Measurements from ENCODE around the gene PRKACA. TPM values are rescaled to one million over a fixed set of nuclear protein-coding genes. Genes with fewer than 3 reads are reported as not detected.

The PRKACA gene
- total RNA-seq, 1 donor from 2014 or later = 36.5 TPM

DNA sequence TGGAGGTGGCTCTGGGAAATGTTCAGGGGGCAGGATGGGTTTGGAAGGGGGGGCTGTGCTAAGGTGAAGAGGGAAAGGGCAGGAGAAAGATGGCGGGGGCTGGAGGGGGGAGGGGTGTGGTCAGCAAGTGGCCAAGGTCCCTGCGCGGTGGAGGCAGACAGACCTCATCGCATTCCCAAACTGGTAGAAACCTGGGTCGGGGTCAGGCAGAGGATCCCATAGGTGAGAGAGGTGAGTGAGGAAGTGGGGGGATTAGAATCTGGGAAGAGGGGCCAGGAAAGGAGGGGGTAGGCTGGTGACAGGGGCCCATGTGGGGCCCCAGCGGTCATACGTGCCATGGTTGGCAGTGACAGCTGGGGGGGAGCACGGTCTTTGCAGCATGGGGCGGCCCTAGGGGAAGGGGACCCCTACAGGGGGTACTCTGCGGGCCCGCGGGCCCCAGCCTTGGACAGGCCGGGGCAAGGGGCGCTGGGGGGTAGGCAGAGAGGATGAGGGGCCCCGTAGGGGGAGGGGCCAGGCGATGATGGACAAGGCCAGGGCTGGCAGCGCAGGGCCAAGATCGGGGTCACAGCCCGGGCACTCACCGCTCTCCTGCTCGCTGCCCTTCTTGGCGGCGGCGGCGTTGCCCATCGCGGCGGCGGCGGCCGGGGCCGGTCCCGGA is 514 bp downstream of the PRKACA start:
- DNase-seq (ENCODE audit: low read depth in 2 of 2) = no peak

- DNase-seq (ENCODE audit: low read depth in 2 of 2) = no peak
Observed at GRCh38 chr19:14116525-14116917, 1.0 kb downstream of the PRKACA start.

DNA sequence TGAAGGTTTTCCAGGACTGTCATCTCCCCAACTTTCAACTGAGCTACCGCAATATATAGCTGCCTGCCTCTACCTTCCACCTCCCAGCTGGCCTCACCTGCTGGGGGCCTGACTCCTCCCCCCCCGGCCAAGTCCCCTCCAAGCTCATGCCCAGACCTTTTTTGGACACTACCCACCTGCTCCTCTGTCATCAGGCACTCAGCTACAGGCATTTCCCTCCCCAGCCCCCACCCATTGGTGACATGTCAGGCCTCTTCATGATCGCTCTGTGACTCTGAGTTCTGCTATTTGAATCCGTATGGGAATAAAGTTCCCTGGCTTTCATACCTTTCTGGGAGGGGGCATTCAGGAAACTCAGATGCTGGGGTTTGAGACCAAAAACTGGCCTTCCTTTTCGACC is 1.8 kb downstream of the PRKACA start:
- DNase-seq (ENCODE audit: low read depth in 2 of 2) = no peak

DNA sequence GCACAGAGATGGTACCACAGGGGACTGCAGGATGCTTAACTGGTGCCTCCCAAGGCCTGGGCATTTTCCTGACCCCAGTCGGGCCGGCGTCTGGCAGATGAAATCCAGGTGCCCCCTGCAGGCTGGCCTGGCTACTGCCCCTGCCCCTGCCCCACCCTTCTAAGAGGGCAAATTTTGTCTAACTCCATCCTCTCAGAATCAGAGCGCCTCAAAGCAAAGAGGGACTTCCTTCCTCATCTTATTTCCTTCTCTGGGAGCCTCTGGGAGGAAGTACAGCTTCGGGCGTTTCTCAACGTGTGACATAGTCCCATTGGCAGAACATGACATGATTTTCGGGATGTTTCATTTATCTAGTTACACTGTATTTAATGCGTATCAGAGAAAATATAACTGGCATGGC is 2.7 kb downstream of the PRKACA start:
- DNase-seq (ENCODE audit: low read depth in 2 of 2) = peak in 1 of 2 donors; percentile 56

- DNase-seq (ENCODE audit: low read depth in 2 of 2) = no peak
Observed at GRCh38 chr19:14114439-14114838, 3.1 kb downstream of the PRKACA start.

DNA sequence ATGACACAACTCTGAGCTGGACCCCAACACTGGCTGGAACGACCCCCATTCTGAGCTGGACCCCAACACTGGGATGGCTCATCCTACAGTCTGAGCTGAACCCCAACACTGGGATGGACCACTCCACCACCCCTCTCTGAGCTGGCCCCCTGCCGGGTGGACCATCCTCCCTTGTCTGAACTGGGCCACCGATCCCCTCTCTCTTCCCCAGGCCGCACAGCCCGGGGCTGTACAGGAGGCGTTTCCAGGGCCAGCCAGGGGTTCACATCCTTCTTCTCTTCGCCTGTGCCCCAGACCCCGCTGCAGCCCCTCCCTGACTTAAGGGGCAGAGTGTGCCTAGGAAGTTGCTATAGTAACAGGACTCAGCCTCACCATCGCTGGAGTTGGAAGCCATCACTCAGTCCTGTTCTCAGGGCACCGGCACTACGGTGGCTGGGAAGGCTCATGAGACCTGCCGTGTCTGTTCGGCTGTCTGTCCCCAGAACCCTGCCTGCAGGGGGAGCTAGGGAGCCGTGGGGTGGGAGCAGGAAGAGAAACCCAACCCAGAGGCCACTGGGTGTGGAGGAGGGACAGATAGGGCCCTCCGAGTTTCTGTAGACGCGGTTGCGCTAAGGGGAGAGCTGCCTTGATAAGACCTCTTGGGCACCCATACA is 3.7 kb downstream of the PRKACA start:
- DNase-seq (ENCODE audit: low read depth in 2 of 2) = no peak

- no peak for DNase-seq (ENCODE audit: low read depth in 2 of 2)
Observed at GRCh38 chr19:14112809-14113385, 4.7 kb downstream of the PRKACA start.

GRCh38 chr19:14112051-14112808 is 5.3 kb downstream of the PRKACA start:
- no peak for DNase-seq (ENCODE audit: low read depth in 2 of 2)

DNA sequence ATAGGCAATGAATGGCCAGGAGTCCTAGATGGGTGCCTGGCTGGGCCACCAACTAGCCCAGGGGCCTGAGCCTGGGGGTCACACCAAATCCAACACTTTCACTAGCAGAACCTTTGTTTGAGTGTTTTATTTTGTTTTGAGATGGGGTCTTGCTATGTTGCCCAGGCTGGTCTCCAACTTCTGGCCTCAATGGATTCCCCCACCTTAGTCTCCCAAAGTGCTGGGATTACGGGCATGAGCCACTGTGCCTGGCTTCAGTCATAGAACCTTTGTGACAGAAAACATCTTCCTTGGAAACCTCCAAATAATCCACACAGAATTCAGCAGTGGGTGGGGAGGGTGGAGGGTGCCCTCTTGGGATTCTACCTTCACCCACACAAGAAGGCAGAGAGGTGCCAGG is 6.1 kb downstream of the PRKACA start:
- no peak for DNase-seq (ENCODE audit: low read depth in 2 of 2)

DNA sequence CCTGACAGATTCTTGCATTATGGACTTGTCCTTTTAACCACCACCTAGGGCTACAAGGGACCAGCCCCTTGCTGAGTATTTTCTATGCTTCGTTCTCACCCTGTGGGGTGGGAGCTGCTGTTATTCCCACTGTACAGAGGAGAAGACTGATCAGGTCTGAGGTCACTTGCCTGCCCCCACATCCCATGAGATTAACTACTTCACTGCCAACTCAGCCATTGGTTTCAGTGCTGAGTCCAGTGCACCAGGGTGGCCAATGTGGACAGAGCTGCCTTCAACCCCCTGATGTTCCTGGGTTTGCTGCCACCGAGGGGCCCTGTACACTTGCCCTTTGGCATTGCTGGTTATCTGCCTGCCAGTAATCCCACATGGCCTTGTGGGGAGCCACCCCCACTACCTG is 6.9 kb downstream of the PRKACA start:
- no peak for DNase-seq (ENCODE audit: low read depth in 2 of 2)

- DNase-seq (ENCODE audit: low read depth in 2 of 2) = peak in 1 of 2 donors; percentile 83
Observed at GRCh38 chr19:14107581-14108461, 9.7 kb downstream of the PRKACA start.

- no peak for DNase-seq (ENCODE audit: low read depth in 2 of 2)
Observed at GRCh38 chr19:14106840-14107239, 10.7 kb downstream of the PRKACA start.

DNA sequence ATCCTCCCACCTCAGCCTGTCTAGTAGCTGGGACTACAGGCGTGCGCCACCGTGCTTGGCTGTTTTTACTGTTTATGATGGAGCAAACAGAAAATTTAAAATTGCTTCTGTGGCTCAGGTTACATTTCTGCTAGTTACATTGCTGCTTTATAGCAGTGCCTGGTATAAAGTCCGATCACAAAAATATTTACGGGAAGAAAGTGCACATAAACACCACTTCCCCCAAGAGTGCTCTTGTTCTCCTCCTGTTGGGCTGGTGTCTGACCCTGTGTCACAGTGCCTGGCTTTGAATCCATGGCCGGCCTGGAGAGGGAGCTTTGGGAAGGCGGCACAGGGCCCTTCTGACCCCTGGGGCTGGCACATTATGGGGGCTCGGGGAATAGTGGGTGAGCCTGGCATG is 11.9 kb downstream of the PRKACA start:
- no peak for DNase-seq (ENCODE audit: low read depth in 2 of 2)

DNA sequence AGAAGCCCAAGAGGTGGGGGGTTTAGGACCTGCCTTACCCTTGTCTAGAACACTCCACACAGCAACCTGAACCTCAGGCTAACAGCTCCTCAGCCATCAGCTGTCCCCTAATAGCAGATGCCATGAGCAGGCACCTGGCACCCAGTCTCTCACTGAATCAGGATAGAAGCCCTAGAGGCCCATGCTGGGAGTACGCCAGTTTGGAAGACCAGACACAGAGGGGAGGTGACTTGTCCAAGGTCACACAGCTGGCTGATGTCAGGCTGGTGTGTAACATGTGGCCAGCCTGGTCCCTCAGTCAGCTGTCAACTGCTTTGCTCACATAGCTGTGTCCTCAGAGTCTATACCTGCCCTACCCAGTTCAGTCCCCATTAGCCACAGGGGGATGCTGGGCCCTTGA is 14.3 kb downstream of the PRKACA start:
- DNase-seq (ENCODE audit: low read depth in 2 of 2) = no peak

DNA sequence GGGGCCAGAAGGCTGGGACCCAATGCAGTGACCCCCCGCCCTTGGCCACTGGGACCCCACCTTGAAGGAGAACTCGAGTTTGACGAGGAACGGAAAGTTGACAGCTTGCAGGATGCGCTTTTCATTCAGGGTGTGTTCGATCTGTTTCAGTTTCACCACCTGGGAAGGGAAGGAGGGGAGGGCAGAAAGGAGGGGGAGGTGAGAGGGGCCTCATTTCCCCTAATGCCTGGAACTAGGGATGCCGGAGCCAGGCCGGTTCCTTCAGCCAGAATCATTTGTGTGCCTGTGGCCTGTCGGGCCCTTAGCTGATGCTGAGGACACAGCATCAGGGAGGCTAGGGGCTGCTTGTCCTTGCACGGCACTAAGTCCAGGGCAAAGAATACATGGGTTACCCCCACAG is 14.8 kb downstream of the PRKACA start:
- DNase-seq (ENCODE audit: low read depth in 2 of 2) = no peak

DNA sequence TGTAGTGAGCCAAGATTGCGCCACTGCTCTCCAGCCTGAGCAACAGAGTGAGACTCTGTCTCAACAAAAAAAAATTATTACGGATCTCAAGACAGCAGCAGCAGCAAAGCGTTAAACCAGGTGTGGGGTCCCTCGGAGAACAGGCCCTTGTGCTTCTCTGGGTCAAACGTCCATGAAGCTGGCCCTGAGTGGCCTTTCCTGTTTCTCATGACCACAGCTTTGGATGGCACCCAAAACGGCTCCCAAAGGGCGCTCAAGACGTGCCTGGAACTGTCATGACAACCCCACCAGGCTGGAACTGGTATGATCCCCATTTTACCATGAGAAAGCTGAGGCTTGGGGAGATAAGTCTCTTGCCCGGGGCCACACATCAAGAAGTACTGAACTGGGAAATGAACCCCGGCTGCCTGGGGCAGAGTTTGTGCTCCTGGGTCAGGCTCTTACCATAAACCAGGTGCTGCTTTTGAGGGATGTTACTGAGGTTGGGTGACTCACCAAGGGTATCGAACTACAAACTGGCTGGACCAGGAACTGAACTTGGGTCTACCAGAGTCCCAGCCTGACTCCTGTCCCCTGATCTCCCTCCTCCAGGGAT is 15.4 kb downstream of the PRKACA start:
- DNase-seq (ENCODE audit: low read depth in 2 of 2) = no peak

DNA sequence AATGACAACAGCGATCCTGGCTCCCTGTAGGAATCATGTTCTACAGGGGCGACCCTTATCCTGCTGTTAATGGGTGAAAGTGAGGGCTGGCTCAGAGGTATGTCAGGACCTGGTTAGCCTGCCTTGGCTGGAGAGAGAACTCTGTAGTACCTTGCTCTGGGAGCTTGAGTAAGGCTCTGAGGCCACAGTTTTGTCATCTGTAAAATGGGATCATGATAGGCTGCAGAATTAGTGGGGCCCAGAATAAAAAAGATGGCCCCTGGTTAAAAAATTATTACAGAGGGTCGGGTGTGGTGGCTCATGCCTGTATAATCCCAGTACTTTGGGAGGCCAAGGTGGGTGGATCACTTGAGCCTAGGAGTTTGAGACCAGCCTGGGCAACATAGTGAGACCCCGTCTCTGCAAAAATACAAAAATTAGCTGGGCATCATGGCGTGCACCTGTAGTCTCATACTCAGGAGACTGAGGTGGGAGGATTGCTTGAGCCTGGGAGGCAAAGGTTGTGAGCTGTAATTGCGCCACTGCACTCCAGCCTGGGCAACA is 16.5 kb downstream of the PRKACA start:
- no peak for DNase-seq (ENCODE audit: low read depth in 2 of 2)

DNA sequence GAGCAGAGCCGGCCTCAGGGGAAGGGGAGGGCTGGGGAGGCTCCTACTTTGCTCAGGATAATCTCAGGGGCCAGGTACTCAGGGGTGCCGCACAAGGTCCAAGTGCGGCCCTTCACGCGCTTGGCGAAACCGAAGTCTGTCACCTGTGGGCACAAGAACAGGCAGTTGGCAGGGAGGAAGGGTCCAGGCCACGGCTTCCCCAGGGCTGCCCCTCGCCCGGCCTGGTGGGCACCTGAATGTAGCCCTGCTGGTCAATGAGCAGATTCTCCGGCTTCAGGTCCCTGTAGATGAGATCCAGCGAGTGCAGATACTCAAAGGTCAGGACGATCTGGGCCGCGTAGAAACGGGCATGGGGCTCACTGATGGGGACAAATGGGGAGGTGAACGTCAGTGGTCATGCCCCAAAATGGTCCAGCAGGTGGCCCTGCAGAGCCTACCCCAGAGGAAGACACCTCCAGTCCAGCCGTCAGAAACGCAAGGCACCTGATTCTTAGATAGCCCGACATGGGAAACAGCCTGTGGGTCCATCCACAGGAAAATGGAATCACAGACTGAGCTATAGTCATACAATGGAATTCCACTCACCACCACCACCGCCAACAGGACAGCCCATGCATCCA is 19.9 kb downstream of the PRKACA start:
- no peak for DNase-seq (ENCODE audit: low read depth in 2 of 2)

DNA sequence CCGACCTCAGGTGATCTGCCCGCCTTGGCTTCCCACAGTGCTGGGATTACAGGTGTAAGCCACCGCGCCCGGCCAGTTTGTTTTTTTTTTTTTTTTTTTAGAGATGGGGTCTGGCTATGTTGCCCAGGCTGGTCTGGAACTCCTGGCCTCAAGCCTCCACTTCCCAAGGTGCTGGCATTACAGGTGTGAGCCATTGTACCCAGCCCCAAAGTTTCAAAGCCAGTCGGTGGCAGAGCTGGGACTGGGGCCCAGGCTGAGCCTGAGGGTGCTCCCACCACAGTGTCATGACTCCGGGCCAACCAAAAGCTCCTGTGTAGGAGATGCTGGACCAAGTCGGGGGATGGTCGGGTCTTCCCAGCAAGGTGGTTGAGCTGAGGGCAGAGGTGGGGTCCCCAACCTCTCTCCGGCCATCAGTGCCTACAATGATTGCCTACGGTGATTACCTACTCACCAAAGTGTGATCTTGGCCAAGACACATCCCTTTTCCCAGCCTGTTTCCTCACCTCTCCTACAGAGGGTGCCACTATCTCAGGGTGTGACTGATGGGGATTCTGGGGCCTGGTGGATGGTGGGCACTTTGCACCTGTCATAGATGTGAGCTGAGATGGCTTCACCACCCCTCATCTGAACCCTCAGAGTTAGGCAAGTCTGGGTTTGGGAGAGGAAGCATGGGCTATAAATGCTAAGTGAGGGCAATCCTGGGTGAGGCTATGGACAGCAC is 21.1 kb downstream of the PRKACA start:
- DNase-seq (ENCODE audit: low read depth in 2 of 2) = no peak

DNA sequence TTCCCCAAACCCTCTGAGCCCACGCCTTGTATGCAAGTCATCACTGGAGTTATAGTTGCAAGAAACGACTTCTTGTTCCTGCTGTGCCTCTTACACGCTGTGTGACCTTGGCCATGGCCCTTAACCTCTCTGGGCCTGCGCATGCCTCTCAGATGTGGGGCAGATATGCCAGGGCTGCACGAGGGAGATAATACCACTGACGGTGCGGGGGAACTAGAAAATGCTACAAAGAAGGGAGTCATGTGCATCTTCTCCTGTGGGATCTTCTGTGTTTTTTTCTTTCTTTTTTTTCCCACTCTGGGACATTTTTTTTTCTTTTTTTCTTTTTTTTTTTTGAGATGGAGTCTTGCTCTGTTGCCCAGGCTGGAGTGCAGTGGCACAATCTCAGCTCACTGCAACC is 22.7 kb downstream of the PRKACA start:
- no peak for DNase-seq (ENCODE audit: low read depth in 2 of 2)

Measured in dermis microvascular lymphatic vessel endothelial cell (primary cell).